ENCODE results near the gene CPLX1.

DNA sequence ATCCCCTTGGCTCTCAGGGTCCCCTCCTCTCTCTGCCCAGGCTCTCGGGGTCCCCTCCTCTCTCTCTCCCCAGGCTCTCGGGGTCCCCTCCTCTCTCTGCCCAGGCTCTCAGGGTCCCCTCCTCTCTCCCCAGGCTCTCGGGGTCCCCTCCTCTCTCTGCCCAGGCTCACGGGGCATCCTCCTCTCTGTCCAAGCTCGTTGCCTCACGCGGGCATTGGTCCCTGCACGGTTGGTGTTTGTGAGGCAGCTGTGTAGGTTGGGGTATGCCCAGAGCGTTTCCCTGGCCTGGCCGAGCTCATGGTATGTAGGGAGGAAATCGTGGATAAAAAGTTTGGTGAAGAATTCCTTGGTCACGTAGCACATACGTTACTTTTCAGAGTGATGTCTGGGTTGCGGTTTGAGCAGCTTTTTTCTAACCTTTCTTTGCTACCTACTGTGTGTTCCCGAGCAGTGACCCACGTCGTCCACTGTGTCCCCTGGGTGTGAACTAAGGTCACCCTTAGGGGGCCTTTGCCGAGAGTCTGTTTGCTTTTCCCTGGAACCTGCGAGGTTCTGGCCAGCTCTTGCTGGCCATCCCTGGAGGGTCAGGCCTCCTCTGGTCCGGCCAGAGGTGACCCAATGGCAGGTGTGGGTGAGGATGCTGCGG, 83.7 kb downstream of the CPLX1 start:
- TF ChIP-seq, protein P1, sequence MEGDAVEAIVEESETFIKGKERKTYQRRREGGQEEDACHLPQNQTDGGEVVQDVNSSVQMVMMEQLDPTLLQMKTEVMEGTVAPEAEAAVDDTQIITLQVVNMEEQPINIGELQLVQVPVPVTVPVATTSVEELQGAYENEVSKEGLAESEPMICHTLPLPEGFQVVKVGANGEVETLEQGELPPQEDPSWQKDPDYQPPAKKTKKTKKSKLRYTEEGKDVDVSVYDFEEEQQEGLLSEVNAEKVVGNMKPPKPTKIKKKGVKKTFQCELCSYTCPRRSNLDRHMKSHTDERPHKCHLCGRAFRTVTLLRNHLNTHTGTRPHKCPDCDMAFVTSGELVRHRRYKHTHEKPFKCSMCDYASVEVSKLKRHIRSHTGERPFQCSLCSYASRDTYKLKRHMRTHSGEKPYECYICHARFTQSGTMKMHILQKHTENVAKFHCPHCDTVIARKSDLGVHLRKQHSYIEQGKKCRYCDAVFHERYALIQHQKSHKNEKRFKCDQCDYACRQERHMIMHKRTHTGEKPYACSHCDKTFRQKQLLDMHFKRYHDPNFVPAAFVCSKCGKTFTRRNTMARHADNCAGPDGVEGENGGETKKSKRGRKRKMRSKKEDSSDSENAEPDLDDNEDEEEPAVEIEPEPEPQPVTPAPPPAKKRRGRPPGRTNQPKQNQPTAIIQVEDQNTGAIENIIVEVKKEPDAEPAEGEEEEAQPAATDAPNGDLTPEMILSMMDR (IDR thresholded peaks at IDR 0.05), result no peak
- no peak for TF ChIP-seq POLR2A (IDR thresholded peaks at IDR 0.05)

Data from adrenal gland (tissue), 5 donors.